GM19452 (cell line): ENCODE results near the gene EFEMP2.
A peak's percentile ranks its signal among the peaks of the same experiment; 100 is the strongest.

ENCODE experiments used
- ATAC-seq: cut with Tn5 transposase; IDR thresholded peaks from one replicate; pipeline ENCODE4 v1.9.1; 2021; ENCODE audit not compliant: unreplicated experiment

Gene EFEMP2

GRCh38 chr11:65885808-65886536, 13.4 kb upstream of the EFEMP2 start:
- no peak for ATAC-seq

- ATAC-seq = no peak
Measured at GRCh38 chr11:65885231-65885630, 12.6 kb upstream of the EFEMP2 start.

- no peak for ATAC-seq
Measured at GRCh38 chr11:65884716-65885092, 12.1 kb upstream of the EFEMP2 start.

- no peak for ATAC-seq
Measured at GRCh38 chr11:65883786-65884715, 11.5 kb upstream of the EFEMP2 start.

GRCh38 chr11:65883058-65883761, 10.6 kb upstream of the EFEMP2 start:
- ATAC-seq = no peak

GRCh38 chr11:65882120-65883057, 9.8 kb upstream of the EFEMP2 start:
- ATAC-seq = no peak

GRCh38 chr11:65880844-65881421, 8.3 kb upstream of the EFEMP2 start:
- ATAC-seq = no peak

- ATAC-seq = no peak
Measured at GRCh38 chr11:65880027-65880426, 7.4 kb upstream of the EFEMP2 start.

- ATAC-seq = no peak
Measured at GRCh38 chr11:65879617-65880016, 7.0 kb upstream of the EFEMP2 start, which contains the start of gene CTSW. Gene CTSW, plus strand, starts transcription at chr11:65879837. Its CDS starts 18 bp downstream, at chr11:65879855.

- peak; percentile 76 for ATAC-seq
Measured at GRCh38 chr11:65873318-65874156, 937 bp upstream of the EFEMP2 start.

- no peak for ATAC-seq
Measured at GRCh38 chr11:65871811-65872548, 620 bp downstream of the EFEMP2 start.

GRCh38 chr11:65870706-65871681, 1.6 kb downstream of the EFEMP2 start:
- ATAC-seq = no peak

- ATAC-seq = no peak
Measured at GRCh38 chr11:65870307-65870658, 2.3 kb downstream of the EFEMP2 start.

- no peak for ATAC-seq
Measured at GRCh38 chr11:65869643-65870306, 2.8 kb downstream of the EFEMP2 start.

- ATAC-seq = no peak
Measured at GRCh38 chr11:65868907-65869306, 3.7 kb downstream of the EFEMP2 start.

- ATAC-seq = no peak
Measured at GRCh38 chr11:65868076-65868667, 4.4 kb downstream of the EFEMP2 start.
